Measurements from ENCODE around the gene TNFRSF25. TPM values are rescaled to one million over a fixed set of nuclear protein-coding genes. Genes with fewer than 3 reads are reported as not detected.
"Not testable (repeated sequence)": the region's sequence is repeated elsewhere in the genome, so short reads cannot be mapped to it uniquely, and the experiment has no call there.

Gene TNFRSF25
- total RNA-seq, 1 donor from 2014 or later: 29.4 TPM

DNA sequence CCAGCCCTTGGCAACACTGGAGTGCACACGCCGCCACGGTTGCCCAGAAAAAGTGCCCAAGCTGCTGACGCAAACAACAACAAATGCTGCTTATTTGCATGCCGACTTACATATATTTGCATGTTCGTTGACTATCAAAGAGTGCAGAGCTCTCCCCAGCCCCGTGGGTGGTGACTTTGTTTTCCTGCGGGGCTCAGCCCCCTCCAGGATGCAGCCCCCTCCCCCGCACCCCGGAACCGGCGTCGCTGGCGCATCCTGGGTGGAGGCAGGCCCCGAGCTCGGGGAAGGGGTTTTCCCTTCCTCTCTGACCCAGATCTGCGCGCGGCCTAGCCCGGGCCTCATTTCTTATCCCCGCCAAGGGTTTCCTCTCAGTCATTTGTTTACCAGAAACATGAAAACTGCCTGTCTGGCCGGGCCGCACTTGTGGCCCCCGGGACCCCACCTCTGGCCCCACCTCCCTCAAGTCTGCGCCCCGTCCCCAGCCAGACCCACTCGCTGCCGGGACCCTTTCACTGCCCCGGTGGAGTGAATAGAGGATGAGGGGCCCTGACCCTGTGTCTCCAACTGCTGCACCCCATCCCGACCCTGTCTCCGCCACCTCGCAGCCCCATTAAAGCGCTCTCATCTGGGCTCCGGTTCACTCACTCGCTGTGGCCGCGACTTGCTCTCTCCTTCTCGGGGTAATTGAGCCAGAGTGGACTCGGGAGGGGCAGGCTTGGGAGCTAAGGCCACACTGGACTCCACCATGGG, 5.5 kb downstream of the TNFRSF25 start:
- H3K27me3 Mint-ChIP-seq: peaks cover 3% of the 10 kb centered on the region
- H3K36me3 Mint-ChIP-seq: peaks cover 11% of the 10 kb centered on the region
- TF ChIP-seq, protein P1, sequence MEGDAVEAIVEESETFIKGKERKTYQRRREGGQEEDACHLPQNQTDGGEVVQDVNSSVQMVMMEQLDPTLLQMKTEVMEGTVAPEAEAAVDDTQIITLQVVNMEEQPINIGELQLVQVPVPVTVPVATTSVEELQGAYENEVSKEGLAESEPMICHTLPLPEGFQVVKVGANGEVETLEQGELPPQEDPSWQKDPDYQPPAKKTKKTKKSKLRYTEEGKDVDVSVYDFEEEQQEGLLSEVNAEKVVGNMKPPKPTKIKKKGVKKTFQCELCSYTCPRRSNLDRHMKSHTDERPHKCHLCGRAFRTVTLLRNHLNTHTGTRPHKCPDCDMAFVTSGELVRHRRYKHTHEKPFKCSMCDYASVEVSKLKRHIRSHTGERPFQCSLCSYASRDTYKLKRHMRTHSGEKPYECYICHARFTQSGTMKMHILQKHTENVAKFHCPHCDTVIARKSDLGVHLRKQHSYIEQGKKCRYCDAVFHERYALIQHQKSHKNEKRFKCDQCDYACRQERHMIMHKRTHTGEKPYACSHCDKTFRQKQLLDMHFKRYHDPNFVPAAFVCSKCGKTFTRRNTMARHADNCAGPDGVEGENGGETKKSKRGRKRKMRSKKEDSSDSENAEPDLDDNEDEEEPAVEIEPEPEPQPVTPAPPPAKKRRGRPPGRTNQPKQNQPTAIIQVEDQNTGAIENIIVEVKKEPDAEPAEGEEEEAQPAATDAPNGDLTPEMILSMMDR (conservative IDR thresholded peaks at IDR 0.05): no peak
- H3K27ac Mint-ChIP-seq: no peak overlapping the region
- no peaks in the 10 kb centered on the region for H3K9me3 Mint-ChIP-seq
- no peak overlapping the region for H3K4me3 Mint-ChIP-seq
- DNase-seq (ENCODE audit: extremely low spot score, unreplicated experiment): no peak
- H3K4me1 Mint-ChIP-seq (ENCODE audit: unreplicated experiment): peaks cover 11% of the 10 kb centered on the region

DNA sequence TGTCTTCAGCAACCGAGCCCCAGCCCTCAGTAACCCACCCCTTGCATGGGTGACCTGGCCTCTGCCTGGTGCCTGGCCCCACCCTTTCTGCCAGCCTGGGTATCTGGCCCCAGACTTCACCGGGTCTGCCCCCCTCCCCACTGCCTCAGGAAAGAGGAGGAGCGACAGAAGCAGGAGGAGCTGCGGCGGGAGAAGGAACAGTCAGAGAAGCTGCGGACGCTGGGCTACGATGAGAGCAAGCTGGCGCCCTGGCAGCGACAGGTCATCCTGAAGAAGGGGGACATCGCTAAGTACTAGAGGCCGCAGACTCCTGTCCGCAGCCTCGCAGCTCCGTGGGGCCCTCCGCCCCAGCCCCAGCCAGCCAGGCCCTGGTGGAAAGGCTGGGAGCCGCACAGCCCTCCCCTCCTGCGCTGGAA, 6.1 kb downstream of the TNFRSF25 start:
- Mint-ChIP-seq H3K36me3 (peaks cover 11% of the 10 kb centered on the region), H3K4me1 (ENCODE audit: unreplicated experiment) (peaks cover 11% of the 10 kb centered on the region), H3K9me3 (no peaks in the 10 kb centered on the region), H3K4me3 (no peak overlapping the region), H3K27ac (no peak overlapping the region), H3K27me3 (peaks cover 3% of the 10 kb centered on the region)
- DNase-seq (ENCODE audit: extremely low spot score, unreplicated experiment): no peak
- TF ChIP-seq, protein P1 (conservative IDR thresholded peaks at IDR 0.05): no peak

DNA sequence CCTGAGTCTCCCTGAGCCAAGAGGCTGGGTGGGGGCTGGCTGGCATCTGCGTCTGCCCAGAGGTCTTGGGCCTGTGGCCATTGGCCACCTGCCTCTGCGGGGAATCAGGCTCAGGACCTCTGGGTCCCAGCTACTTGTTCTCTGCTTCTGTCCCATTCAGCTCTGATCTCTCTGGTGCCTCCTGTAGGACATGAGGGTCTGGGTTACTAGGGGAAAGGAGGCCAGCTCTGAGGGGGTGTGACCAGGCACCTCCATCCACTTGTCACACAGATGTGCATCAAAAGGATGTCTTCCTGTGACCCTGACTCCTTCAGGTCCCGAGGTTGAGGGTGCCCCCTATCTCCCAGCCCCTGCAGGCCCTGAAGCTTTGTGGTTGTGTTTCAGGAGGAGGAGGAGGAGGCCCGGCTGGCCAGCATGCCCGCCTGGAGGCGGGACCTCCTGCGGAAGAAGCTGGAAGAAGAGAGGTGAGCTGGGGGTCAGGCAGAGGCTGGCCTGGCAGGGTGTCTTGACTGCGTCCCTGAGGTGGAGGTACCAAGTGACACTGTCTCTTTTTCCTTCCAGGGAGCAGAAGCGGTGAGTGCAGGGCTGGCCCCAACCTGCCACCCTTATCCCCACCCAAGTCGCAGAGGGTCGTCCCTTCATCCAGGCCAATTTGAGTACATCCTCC, 9.0 kb downstream of the TNFRSF25 start:
- H3K27ac Mint-ChIP-seq: no peak overlapping the region
- no peak for DNase-seq (ENCODE audit: extremely low spot score, unreplicated experiment)
- H3K36me3 Mint-ChIP-seq: peaks cover 3% of the 10 kb centered on the region
- H3K9me3 Mint-ChIP-seq: no peaks in the 10 kb centered on the region
- peaks cover 17% of the 10 kb centered on the region for H3K4me1 Mint-ChIP-seq (ENCODE audit: unreplicated experiment)
- peaks cover 9% of the 10 kb centered on the region for H3K27me3 Mint-ChIP-seq
- H3K4me3 Mint-ChIP-seq: no peak overlapping the region
- TF ChIP-seq, protein P1 (conservative IDR thresholded peaks at IDR 0.05): no peak

DNA sequence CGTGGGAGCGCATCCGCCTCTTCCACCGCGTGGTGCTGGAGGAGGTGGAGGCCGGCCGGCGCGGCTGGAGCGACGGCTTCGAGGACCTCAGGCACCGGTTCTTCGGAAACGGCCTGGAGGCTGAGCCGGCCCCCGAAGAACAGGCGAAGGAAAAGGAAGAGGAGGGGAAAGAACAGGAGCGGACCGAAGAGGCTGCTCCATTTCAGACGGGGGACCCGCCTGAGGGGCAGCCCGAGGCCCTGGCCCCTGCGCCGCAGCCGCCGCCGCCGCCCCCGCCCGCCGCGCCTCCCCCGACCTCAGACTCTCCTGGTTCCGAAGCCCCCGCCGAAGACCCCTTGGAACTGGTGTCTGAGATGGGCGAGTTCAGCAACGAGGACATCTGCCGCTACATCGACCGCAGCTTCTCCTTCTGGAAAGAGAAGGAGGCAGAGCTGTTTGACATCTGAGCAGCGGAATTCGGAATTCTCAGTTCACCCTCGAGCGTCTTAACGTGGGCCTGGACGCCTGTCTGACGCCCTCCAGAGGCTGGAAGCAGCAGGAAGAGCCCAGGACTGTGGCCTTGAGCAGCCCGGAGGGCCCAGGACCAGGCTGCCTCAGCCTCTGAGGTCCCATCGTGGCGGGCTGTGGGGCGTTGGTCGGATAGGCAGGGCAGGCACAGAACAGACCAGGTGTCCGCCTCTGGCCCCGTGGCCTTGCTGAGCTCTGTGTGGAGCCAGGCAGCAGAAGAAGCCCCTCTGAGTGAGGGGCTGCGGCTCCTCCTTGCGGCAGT, 10.0 kb downstream of the TNFRSF25 start:
- DNase-seq (ENCODE audit: extremely low spot score, unreplicated experiment); H3K27me3 Mint-ChIP-seq; H3K36me3 Mint-ChIP-seq; H3K9me3 Mint-ChIP-seq; H3K27ac Mint-ChIP-seq; H3K4me3 Mint-ChIP-seq: not testable (repeated sequence)
- peaks cover 17% of the 10 kb centered on the region for H3K4me1 Mint-ChIP-seq (ENCODE audit: unreplicated experiment)

DNA sequence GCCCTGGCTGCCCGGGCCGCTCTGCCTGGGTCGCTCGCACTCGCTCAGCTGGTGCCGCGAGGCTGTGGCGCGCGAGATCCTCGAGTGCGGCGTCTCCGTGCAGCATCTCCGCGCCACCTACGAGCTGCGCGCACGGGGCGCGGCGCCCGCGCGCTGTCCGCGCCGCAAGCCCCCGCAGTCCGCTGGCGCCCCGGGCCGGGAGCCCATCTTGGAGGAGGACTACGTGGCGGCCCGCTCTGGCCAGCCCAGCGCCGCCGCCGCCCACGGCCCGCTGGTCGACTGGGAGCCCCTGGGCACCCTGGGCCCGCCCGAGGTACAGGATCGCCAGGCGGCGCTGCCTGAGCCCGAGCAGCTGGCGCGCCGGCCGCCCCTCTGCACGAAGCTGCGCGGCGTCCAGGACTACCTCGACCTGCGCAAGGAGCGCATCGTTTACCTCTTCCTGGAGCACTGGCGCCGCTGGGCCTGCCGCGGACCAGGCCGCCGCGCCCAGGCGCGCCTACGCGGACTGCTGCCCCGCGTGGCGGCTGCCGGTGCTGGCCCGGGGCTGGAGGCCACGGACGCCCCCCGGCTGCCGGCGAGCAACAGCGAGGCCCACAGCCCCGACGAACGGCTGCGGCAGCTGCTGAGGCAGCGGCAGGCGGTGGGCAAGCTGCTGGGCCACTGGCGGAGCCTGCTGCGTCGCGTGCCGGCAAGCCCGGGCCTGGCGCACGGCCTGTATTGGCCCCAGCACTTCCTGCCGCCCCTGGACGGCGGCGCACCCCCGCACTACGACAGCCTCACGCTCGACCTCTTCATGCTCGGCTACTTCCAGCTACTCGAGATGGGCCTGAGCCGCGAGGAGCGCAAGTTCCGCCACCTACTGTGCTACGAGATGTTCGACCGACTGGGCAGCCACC, 10.9 kb downstream of the TNFRSF25 start:
- no peak overlapping the region for H3K27ac Mint-ChIP-seq
- H3K9me3 Mint-ChIP-seq: no peaks in the 10 kb centered on the region
- DNase-seq (ENCODE audit: extremely low spot score, unreplicated experiment): no peak
- TF ChIP-seq, protein P1 (conservative IDR thresholded peaks at IDR 0.05): no peak
- H3K4me1 Mint-ChIP-seq (ENCODE audit: unreplicated experiment): peaks cover 17% of the 10 kb centered on the region
- H3K27me3 Mint-ChIP-seq: peaks cover 12% of the 10 kb centered on the region
- H3K4me3 Mint-ChIP-seq: no peak overlapping the region
- H3K36me3 Mint-ChIP-seq: peaks cover 3% of the 10 kb centered on the region

DNA sequence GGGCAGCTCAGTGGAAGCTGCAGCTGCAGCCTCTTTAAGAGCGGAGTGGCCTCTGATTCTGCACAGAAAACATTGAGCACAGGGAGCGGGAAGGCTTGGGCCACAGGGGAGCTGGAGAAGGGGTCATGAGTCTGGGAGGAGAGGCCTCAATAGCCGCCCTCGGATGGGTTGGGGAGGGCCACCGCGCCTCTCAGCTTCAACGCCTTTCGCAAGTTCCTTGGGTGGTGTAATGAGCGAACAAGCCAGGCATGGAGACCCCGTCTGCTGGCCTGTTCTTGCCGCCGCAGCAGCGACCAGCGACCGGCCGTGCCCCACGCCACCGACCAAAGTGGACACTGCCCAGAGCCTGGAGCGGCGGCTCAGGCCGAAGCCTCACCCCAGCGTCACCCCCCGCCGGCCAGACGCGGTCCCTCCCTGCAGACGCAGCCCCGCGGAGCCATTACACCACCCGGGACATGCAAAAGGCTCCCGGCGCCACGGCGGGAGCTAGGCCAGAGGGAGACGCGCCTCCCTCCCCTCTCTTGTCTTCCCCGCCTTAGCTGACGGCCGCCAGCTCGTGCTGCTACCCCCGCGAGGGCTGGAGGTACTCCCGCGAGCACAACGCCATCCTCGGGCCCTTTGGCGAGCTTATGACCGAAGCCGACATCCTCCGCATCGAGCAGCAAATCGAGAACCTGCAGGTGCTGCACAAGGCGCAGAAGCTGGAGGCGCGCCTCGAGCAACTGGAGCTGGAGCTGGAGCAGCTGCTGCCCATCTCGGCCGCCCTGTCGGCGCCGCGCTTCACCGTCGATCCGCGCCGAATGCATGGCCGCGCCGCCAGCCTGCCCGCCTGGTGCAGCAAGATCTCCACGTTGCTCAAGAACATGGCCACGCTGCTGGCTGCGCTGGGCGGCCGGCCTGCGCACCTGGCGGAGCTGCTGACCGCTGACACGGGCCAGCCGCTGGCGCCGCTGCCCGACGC, 11.8 kb downstream of the TNFRSF25 start:
- peaks cover 20% of the 10 kb centered on the region for H3K27me3 Mint-ChIP-seq
- H3K9me3 Mint-ChIP-seq; DNase-seq (ENCODE audit: extremely low spot score, unreplicated experiment); H3K4me3 Mint-ChIP-seq; H3K27ac Mint-ChIP-seq; H3K36me3 Mint-ChIP-seq: not testable (repeated sequence)
- peaks cover 19% of the 10 kb centered on the region for H3K4me1 Mint-ChIP-seq (ENCODE audit: unreplicated experiment)
